Nephron progenitor cell (in vitro differentiated cells): ENCODE data around the gene ABCC11.
"Not testable (repeated sequence)": the region's sequence is repeated elsewhere in the genome, so short reads cannot be mapped to it uniquely, and the experiment has no call there.

ENCODE experiments used
- DNase-seq: peaks from one replicate; pipeline ENCODE4 v3.0.0; 2021
- H3K27ac Mint-ChIP-seq: 2 replicates; pipeline ENCODE4 v1.8.0; 2021; ENCODE audit warnings: mild to moderate bottlenecking, moderate library complexity, mixed read lengths
- H3K27me3 Mint-ChIP-seq: 2 replicates; pipeline ENCODE4 v1.8.0; 2021; ENCODE audit warnings: mild to moderate bottlenecking, low read depth, mixed read lengths; ENCODE audit not compliant: poor library complexity
- H3K36me3 Mint-ChIP-seq: 2 replicates; pipeline ENCODE4 v1.8.0; 2021; ENCODE audit warnings: low read depth, mixed read lengths
- H3K4me1 Mint-ChIP-seq: 2 replicates; pipeline ENCODE4 v1.8.0; 2021; ENCODE audit warnings: mixed read lengths
- H3K4me3 Mint-ChIP-seq: 2 replicates; pipeline ENCODE4 v1.8.0; 2021; ENCODE audit warnings: mild to moderate bottlenecking, moderate library complexity, mixed read lengths
- H3K9me3 Mint-ChIP-seq: 2 replicates; pipeline ENCODE4 v1.8.0; 2021; ENCODE audit warnings: mild to moderate bottlenecking, moderate library complexity, mixed read lengths
- CTCF ChIP-seq: fragments of 200-600 bp; sonication (generic); IDR thresholded peaks from 2 replicates; pipeline ENCODE4 v1.5.0; 2021; ENCODE audit warnings: antibody characterized with exemption

ABCC11 gene

GRCh38 chr16:48244080-48244862, 3.1 kb downstream of the ABCC11 start, which contains the start of gene LONP2:
Gene LONP2, plus strand, starts transcription at chr16:48244300. Its CDS starts 89 bp downstream, at chr16:48244389.
- H3K4me1 Mint-ChIP-seq, result peaks cover 20% of the 10 kb centered on the region
- TF ChIP-seq CTCF, result no peak
- DNase-seq, result peak; percentile 76
- peak within 1 kb of the TSS; percentile 79 for H3K27ac Mint-ChIP-seq
- peaks cover 26% of the 10 kb centered on the region for H3K9me3 Mint-ChIP-seq
- H3K27me3 Mint-ChIP-seq, result no peaks in the 10 kb centered on the region
- H3K4me3 Mint-ChIP-seq, result peak within 1 kb of the TSS; percentile 98
- H3K36me3 Mint-ChIP-seq, result no peaks in the 10 kb centered on the region

- H3K27me3 Mint-ChIP-seq, H3K4me3 Mint-ChIP-seq, H3K27ac Mint-ChIP-seq, DNase-seq, H3K4me1 Mint-ChIP-seq, H3K36me3 Mint-ChIP-seq: not testable (repeated sequence)
- H3K9me3 Mint-ChIP-seq, result peaks cover 26% of the 10 kb centered on the region
Measured at GRCh38 chr16:48240147-48240546, 7.2 kb downstream of the ABCC11 start.

GRCh38 chr16:48236286-48236685, 11.1 kb downstream of the ABCC11 start:
- no peak for DNase-seq
- TF ChIP-seq CTCF, result no peak
- Mint-ChIP-seq H3K9me3 (peaks cover 17% of the 10 kb centered on the region), H3K4me3 (no peak overlapping the region), H3K27me3 (peaks cover 5% of the 10 kb centered on the region), H3K36me3 (no peaks in the 10 kb centered on the region), H3K4me1 (no peaks in the 10 kb centered on the region), H3K27ac (no peak overlapping the region)

GRCh38 chr16:48235556-48236136, 11.7 kb downstream of the ABCC11 start:
- DNase-seq, result no peak
- no peak overlapping the region for H3K4me3 Mint-ChIP-seq
- no peak overlapping the region for H3K27ac Mint-ChIP-seq
- no peaks in the 10 kb centered on the region for H3K4me1 Mint-ChIP-seq
- peaks cover 5% of the 10 kb centered on the region for H3K27me3 Mint-ChIP-seq
- peaks cover 10% of the 10 kb centered on the region for H3K9me3 Mint-ChIP-seq
- TF ChIP-seq CTCF, result no peak
- no peaks in the 10 kb centered on the region for H3K36me3 Mint-ChIP-seq

GRCh38 chr16:48235058-48235555, 12.2 kb downstream of the ABCC11 start:
- peaks cover 5% of the 10 kb centered on the region for H3K27me3 Mint-ChIP-seq
- H3K36me3 Mint-ChIP-seq, result no peaks in the 10 kb centered on the region
- H3K9me3 Mint-ChIP-seq, result peaks cover 6% of the 10 kb centered on the region
- no peak overlapping the region for H3K27ac Mint-ChIP-seq
- no peaks in the 10 kb centered on the region for H3K4me1 Mint-ChIP-seq
- DNase-seq, result no peak
- no peak for TF ChIP-seq CTCF
- H3K4me3 Mint-ChIP-seq, result no peak overlapping the region

GRCh38 chr16:48234630-48235029, 12.7 kb downstream of the ABCC11 start:
- Mint-ChIP-seq H3K27ac (no peak overlapping the region), H3K4me1 (no peaks in the 10 kb centered on the region), H3K27me3 (peaks cover 5% of the 10 kb centered on the region), H3K9me3 (peaks cover 1% of the 10 kb centered on the region), H3K4me3 (no peak overlapping the region), H3K36me3 (no peaks in the 10 kb centered on the region)
- no peak for TF ChIP-seq CTCF
- DNase-seq, result no peak
